GM12873 (cell line): ENCODE results near the gene TM9SF1.

Source experiments
- TF ChIP-seq, protein P1 (sequence below): IDR thresholded peaks from 2 replicates; pipeline ENCODE4 v1.5.1; 2012; ENCODE audit warnings: low read depth, mild to moderate bottlenecking, moderate library complexity, low read length, control low read depth; ENCODE audit not compliant: insufficient read depth; ENCODE audit errors: missing control alignments

TM9SF1 gene

DNA sequence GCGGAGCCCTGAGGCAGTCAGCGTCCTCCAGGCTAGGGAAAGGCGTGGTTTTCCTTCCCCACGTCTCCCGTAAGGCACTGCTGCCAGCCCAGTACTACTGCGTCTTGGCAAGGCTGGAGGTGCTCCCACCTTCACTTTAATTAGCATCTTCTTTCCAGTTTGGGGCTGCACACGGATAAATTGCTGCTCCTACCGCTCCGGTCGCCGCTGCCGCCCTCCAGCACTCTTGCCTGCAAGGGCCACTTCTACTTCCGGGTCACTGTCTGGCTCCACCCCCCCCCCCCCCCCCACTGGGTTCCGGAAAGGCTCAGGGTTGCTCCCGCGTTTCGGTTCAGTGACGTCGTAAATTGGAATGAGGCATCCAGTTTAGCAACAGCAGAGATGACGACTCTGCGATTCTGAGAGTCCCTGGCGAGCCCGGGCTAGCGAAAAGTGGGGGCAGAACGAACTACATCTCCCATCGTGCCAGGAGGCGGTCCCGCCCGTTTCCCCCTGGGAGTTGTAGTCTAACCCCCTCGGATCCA lies 36.9 kb upstream of the TM9SF1 start, which contains the start of gene NEDD8:
NEDD8 (minus strand) TSS at position 247 of the 524 bp plus-strand sequence; CDS start at position 147, 100 bp downstream.
- TF ChIP-seq, protein P1, sequence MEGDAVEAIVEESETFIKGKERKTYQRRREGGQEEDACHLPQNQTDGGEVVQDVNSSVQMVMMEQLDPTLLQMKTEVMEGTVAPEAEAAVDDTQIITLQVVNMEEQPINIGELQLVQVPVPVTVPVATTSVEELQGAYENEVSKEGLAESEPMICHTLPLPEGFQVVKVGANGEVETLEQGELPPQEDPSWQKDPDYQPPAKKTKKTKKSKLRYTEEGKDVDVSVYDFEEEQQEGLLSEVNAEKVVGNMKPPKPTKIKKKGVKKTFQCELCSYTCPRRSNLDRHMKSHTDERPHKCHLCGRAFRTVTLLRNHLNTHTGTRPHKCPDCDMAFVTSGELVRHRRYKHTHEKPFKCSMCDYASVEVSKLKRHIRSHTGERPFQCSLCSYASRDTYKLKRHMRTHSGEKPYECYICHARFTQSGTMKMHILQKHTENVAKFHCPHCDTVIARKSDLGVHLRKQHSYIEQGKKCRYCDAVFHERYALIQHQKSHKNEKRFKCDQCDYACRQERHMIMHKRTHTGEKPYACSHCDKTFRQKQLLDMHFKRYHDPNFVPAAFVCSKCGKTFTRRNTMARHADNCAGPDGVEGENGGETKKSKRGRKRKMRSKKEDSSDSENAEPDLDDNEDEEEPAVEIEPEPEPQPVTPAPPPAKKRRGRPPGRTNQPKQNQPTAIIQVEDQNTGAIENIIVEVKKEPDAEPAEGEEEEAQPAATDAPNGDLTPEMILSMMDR = no peak

DNA sequence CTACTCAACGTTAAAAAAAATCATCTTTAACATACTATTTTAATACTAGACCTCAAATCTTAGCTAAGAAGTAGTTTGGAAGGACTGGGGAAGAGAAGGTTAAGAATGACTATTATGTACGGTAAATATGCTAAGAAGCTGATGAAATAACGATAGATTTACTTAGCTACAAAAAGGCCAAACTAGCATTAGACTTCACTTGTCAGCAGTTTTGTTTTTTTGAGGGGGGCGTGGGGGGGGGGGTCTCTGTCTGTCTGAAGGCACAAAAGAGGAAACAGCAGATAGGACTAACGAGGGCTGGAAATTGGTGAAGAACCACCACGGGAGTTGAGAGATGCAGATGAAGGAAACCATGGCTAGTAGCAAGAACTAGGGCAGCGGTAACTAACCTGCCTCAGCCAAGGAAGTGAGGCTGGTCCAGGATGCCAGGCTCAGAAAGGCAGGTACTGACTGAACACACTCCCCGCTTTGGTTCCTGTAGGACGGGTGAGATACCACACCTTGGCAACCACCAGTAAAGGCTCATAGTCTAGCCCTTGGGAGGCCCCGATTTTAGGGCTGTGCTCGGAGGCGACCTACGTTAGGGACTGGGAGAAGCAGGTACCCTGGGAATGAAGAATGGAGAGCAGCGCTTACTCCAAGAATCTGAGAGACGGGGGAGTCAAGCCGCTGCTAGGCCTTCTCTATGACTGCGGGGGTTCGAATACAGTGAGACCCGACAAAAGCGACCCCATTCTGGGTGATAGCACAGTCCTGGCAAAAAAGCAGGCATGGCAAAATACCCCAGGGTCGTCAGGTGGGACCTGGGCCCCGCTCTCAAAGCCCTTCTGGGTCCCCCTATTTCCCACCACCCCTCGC lies 36.3 kb upstream of the TM9SF1 start:
- TF ChIP-seq, protein P1 = no peak

DNA sequence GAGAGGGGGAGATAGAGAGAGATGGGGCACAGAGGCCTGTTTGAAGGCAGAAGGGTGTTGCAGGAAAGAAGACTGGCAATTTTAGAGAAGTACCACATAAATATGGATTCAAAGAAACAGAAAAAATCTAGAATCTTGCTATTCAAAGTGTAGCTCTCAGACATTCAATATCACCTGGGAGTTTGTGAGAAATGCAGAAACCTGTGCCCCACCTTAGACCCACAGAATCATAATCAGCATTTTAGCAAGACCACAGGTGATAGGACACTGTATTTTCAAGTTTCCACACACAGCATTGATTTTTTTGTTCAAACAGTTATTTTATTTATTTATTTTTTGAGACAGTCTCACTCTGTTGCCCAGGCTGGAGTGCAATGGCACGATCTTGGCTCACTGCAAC lies 33.7 kb upstream of the TM9SF1 start:
- TF ChIP-seq, protein P1 = no peak

DNA sequence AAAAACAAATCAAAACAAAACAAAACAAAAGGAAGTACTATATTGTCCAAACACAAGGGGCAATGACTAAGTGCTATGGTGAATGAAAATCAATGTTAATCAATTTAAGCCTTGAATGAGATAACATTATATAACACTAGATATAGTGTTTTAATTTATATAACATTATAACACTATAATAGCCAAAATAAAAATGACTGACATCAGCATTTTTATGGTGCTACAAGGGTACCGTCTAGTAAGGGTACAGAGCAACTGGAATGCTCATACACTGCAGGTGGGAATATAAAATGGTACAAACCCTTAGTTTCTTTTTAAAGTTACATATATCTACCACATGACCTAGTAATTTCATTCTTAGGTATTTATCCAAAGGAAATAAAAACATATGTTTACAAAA lies 31.2 kb upstream of the TM9SF1 start:
- TF ChIP-seq, protein P1 = no peak

DNA sequence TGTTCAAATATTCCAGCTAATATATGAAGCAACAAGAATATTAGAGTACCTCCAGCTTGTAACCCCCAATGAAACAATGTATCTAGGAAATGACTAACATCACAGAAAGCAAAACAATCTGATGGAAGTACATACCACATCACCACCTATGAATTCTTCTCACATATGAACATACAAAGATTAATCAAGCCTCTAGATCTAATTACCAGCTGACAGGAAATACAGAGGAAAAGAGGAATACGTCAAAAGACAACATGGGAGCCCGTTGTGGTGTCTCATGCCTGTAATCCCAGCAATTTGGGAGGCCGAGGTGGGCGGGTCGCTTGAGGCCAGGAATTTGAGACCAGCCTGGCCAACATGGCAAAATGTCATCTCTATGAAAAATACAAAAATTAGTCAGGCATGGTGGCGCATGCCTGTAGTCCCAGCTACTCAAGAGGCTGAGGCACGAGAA lies 29.4 kb upstream of the TM9SF1 start:
- TF ChIP-seq, protein P1 = no peak

DNA sequence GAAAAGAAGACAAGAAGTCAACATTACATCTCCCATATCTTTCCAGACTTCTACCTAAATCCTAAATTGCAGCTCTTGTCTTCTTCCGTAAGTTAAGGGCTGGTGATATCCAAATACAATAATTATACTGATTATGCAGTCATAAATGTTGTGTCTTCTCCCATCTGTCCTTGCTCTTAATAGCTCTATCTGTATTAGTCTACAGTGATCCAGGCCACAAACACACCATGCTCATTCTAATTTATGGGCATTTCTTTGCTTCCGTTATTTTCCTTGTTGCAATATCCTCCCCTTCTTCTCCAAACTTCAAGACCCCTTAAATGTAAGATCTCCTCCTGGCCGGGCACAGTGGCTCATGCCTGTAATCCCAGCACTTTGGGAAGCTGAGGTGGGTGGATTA lies 24.3 kb upstream of the TM9SF1 start:
- TF ChIP-seq, protein P1 = no peak

DNA sequence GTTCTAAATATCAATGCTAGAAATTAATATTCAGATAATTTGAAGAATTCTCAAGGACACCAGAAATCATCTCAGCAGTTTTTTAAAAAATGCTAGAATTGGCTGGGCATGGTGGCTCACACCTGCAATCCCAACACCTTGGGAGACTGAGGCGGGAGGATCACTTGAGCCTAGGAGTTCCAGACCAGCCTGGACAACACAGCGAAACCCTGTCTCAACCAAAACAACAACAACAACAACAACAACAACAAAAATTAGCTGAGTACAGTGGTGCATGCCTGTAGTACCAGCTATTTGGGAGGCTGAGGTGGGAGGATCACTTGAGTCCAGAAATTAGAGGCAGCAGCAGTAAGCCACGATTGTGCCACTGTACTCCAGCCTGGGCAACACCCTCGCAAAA lies 23.8 kb upstream of the TM9SF1 start:
- TF ChIP-seq, protein P1 = no peak
